GM19043 (cell line): ENCODE results near the gene OR7G2.
"Not testable (repeated sequence)": the region's sequence is repeated elsewhere in the genome, so short reads cannot be mapped to it uniquely, and the experiment has no call there.

Experiments
- ATAC-seq: cut with Tn5 transposase; IDR thresholded peaks from one replicate; pipeline ENCODE4 v1.9.1; 2021; ENCODE audit warnings: low read depth; ENCODE audit not compliant: unreplicated experiment

The OR7G2 gene

DNA sequence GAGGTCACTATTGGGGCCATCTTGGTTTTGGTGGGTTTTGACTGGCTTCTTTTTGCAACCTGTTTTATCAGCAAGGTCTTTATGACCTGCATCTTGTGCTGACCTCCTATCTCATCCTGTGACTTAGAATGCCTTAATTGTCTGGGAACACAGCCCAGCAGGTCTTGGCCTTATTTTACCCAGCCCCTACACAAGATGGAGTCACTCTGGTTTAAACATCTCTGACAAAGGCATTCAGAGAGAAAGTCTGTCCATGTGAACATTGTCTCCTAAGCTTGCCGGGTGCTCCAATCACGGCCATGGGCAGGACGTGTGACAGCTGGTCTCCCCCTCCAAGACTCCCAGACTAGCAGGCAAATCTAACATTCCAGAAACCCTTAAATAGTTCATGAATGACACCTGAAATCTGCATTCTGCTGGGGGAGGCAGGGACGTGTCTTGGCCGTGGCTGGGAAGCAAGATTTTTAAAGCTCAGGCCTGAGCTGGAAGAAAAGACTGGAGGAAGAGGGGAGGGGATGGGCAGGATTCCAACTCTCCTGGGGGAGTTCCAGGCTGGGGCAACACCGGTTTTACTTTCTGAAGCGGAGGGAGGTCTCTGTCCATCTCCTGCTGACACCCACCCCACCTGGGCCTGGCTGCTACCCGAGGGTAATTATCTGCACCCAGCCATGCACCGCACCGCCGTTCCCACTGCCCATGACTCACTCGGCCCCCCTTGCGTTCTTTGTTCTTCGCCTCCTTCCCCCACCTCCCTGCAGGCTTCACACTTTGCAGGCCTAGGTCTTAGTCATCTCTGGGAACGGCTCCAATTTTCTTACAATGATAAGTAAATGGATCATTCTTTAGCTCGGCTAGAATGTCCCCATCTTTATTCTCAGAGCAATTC lies 32.0 kb downstream of the OR7G2 start:
- ATAC-seq: no peak

DNA sequence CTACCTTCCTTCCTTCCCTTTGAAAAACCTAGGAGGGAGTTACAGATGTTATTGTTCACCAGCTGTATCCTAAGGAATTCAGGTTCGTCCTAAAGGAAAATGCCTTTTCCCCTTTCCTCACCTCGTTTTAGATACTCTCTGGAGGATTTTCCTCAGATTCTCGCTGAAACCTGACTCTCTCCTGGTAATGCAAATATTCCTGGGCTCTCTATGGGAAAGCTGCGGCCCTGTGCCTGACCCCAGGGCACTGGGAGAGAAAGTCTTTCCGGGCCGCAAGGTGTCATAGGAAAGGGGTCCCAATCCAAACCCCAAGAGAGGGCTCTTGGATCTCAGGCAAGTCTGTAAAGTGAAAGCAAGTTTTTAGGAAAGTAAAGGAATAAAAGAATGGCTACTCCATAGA lies 33.5 kb downstream of the OR7G2 start:
- ATAC-seq: no peak

DNA sequence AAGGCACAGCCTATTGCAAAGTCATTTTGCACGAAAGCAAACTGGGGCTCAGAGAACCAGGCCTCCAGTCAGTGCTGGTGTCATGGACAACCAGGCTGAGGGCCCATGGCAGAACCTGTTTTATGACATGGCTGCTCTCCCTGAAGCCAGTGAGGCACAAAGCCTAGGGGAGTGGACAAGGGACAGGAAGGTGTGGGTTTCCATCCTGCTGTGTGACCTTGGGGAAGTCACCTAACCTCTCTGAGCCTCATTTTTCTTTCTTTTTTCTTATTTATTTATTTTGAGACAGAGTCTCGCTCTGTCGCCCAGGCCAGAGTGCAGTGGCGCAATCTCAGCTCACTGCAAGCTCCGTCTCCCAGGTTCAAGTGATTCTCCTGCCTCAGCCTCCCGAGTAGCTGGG lies 35.6 kb downstream of the OR7G2 start:
- ATAC-seq: not testable (repeated sequence)

DNA sequence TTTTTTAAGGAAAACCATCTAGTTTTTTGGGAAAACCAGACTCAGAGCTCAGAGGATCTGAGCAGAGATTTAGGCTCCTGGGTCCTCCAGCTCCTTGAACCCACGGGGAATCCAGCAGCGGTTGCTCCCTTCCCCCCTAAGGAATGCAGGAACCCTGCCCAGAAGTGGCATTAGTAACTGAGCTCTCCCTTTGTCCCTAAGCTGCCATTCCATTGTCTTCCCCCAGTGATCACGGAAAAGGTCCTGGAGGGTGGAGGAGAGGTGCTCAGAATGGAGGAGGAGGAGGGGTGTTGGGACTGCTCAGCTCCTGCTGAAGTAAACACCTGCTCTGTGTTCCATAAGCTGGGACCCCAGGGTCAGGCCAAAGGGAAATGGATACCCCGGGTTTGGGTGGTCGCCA lies 37.2 kb downstream of the OR7G2 start:
- ATAC-seq: no peak

DNA sequence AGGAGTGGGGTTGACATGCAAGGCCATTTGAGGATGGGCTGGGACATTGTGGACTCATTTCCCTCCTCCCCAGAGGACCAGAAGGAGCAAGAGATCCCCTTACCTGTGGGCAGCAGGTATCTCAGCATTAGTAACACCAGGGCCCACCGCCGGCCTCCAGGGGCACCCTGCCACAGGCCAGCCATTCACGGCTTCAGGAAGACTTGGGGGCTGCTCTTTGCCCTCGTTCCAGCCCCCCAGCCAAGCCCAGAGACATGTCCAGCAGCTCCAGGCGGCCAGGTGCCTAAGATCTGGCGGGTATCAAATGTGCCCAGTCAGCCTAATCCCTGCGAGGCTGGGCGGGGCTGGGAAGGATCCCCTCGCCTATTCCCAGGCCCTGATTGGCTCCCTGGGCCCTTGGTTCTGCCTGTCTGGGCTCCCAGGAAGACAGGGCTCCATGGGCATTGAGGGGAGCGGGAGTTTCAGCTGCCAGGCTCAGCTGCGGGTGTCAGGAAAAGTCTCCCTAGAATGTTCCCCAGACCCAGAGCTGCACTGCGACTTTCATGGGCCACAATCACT lies 41.7 kb downstream of the OR7G2 start:
- ATAC-seq: no peak

DNA sequence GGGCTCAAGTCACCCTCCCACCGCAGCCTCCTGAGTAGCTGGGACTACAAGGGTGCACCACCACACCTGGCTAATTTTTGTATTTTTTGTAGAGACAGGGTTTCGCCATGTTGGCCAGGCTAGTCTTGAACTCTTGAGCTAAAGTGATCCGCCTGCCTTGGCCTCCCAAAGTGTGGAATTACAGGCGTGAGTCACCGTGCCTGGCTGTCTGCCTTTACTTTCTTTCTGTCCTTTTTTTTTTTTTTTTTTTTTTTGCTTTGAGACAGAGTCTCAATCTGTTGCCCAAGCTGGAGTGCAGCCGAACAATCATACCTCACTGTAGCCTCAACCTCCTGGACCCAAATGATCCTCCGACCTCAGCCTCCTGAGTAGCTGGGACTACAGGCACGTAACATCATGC lies 45.4 kb downstream of the OR7G2 start:
- ATAC-seq: no peak

DNA sequence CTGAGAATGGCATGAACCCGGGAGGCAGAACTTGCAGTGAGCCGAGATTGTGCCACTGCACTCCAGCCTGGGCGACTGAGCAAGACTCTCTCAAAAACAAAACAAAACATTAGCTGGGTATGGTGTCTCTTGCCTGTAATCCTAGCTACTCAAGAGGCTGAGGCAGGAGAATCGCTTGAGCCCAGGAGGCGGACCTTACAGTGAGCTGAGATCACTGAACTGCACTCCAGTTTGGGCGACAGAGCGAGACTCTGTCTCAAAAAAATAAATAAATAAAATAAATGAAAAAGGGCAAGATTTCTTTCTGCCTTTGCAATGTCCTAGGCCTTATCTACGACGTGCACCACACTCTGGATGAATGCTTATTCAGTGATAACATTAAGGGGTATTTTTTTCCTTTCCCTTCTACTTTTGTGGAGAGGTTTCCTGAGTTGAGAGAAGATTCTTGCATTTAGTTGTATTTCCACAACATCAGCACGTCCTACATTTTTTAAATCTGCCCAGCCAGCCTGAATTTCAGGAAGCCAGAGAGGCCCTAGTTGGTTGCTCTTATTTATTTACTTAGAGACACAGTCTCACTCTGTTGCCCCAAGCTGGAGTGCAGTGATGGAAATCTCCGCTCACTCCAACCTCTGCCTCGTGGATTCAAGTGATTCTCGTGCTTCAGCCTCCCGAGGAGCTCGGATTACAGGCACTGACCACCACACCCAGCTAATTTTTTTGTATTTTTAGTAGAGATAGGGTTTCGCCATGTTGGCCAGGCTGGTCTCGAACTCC lies 46.5 kb downstream of the OR7G2 start:
- no peak for ATAC-seq

DNA sequence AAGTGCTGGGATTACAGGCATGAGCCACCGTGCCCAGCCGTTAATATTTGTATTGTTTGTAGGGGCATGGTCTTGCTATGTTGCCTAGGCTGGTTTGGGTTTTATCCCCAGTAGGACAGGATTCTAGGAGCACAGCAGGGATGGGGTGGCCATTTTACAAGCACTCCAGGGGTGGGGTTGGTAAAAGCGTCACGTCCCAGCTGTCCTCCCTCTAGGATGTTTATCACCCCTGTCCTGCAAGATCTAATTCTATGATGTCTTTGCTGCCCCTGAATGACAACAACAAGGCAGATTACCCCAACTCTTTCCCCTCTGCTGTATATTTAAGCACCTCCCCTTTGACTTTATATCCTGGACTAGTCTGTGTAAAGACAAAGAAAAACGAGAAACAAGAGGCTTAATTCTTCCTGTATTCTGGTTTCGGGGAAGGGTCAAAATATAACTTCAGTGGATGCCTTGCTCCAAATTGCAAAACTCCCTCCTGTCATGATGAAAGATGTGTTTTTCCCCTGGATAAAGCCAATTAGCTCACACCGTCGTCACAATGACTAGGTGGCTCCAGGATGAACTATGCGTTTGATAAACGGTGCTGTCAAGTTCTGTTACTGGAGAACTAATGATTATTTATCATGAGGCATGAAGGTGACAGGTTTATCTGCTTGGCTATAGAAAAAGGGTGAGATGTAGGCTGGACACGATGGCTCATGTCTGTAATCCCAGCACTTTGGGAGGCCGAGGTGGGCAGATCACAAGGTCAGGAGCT lies 48.2 kb downstream of the OR7G2 start:
- no peak for ATAC-seq

DNA sequence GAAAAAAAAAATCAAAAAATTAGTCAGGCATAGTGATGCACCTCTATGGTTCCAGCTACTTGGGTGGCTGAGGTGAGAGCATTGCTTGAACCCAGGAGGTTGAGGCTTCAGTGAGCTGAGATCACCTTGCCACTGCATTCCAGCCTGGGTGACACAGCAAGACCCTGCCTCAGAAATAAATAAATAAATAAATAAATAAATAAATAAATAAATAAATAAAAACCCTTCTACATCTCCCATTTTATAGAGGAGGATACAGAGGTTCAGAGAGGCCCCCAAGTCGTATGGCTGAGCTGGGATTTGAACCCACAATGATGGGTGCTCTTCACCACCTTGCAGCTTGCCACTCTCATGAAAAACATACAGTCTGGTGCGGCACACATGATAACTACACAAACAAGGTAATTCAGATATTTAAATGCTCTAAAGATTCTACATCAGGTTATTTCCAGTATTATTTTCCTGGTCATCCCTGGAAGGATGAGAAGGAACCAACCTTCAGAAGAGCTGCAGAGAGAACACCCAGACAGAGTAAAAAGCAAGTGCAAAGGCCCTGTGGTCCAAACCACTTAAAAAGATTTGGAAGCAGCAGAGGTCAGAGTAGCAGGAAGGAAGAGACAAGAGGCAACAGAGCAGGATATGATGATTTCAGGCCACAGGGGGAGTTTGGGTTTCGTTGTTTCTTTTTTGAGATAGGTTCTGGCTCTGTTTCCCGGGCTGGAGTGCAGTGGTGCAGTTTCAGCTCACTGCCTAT lies 49.6 kb downstream of the OR7G2 start:
- ATAC-seq: no peak

DNA sequence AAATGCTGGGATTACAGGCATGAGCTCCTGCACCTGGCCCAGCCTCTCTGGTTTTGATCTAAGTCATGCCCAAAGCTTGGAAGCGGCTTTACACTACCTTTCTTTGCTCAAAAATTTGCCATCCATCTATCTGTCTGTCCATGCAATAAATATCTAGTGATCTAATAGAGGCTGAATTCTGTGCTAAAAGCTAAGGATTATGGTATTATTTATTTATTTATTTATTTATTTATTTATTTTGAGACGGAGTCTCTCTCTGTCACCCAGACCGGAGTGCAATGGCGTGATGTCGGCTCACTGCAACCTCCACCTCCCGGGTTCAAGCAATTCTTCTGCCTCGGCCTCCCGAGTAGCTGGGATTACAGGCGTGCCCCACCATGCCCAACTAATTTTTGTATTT lies 51.1 kb downstream of the OR7G2 start:
- ATAC-seq: not testable (repeated sequence)

DNA sequence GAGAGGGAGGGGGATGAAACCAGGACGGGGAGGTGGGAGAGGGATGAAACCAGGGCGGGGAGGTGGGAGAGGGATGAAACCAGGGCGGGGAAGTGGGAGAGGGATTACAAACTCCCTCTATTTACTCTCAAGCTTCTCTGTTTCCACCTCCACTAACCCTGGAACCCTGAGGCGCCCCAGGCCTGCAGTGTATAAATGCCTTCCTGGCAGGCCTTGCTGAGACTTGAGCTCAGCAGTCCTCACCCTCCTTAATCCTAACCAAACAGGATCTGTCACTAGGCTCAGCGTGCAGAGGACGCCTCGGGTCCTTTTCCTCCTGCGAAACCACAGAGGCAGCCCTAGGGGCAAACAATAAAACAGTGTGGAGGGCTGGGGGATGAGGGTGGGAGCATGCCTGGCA lies 52.5 kb downstream of the OR7G2 start:
- ATAC-seq: no peak

DNA sequence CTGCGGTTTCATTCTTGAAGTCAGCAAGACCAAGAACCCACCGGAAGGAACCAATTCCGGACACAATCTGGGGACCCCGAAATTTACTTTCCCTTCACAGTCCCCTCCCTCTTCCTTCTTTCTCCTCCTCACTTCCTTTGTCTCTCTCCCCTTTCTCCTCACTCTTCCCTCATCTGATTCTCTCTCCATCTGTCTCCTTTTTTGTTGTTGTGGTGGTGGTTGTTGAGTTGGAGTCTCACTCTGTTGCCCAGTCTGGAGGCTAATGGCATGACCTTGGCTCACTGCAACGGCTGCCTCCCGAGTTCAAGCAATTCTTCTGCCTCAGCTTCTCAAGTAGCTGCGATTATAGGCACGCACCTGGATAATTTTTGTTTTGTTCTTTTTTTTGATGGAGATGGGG lies 53.1 kb downstream of the OR7G2 start:
- ATAC-seq: no peak

DNA sequence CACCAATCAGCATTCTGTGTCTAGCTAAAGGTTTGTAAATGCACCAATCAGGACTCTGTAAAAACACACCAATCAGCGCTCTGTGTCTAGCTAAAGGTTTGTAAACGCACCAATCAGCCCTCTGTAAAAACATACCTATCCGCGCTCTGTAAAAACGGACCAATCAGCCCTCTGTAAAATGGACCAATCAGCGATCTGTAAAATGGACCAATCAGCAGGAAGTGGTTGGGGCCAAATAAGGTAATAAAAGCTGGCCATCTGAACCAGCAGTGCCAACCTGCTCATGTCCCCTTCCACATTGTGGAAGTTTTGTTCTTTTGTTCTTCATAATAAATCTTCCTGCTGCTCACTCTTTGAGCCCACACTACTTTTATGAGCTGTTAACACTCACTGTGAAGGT lies 53.6 kb downstream of the OR7G2 start:
- not testable (repeated sequence) for ATAC-seq

DNA sequence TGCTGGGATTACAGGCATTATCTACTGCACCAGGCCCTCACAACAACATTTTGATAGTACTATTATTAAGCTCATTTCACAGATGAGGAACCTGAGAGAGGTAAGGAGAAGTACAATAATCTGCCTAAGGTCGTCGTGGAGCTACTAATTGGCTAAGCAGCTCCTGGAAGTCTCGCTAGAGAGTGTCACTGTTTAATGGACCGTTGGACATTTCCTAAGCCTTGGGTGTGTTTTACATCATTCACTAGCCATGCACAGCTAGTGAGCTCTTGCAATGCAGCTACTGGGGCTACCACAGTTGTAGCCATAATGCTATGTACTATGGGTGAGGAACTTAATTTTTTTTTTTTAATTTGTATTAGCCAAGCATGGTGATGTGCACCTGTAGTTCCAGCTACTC lies 54.4 kb downstream of the OR7G2 start:
- no peak for ATAC-seq
